Gastrocnemius medialis (tissue), 4 donors: ENCODE results near the gene ATG9A.

Source experiments
- POLR2A ChIP-seq, 2 donors: fragments of 450-650 bp; IDR thresholded peaks; one replicate each; pipeline ENCODE4 v1.6.1; 2017; ENCODE audit warnings: antibody characterized with exemption in 2 of 2, mild to moderate bottlenecking in 2 of 2, moderate library complexity in 2 of 2
- TF ChIP-seq, protein P1 (sequence below), 5 experiments: fragments of 450-650 bp in 3 of 5; fragments of 200-600 bp in 2 of 5; sonication (generic) in 2 of 5; IDR thresholded peaks in 4 of 5; conservative IDR thresholded peaks in 1 of 5; 1 replicate in 4 of 5; 2 replicates in 1 of 5; pipeline ENCODE4 v1.5.1; 2016 to 2019; ENCODE audit warnings: antibody characterized with exemption in 5 of 5, mild to moderate bottlenecking in 3 of 5, moderate library complexity in 3 of 5

GRCh38 chr2:219169930-219170654, 59.3 kb downstream of the ATG9A start, which contains the start of gene SLC23A3:
- TF ChIP-seq POLR2A (IDR thresholded peaks at IDR 0.05) = no peak
- TF ChIP-seq, protein P1, sequence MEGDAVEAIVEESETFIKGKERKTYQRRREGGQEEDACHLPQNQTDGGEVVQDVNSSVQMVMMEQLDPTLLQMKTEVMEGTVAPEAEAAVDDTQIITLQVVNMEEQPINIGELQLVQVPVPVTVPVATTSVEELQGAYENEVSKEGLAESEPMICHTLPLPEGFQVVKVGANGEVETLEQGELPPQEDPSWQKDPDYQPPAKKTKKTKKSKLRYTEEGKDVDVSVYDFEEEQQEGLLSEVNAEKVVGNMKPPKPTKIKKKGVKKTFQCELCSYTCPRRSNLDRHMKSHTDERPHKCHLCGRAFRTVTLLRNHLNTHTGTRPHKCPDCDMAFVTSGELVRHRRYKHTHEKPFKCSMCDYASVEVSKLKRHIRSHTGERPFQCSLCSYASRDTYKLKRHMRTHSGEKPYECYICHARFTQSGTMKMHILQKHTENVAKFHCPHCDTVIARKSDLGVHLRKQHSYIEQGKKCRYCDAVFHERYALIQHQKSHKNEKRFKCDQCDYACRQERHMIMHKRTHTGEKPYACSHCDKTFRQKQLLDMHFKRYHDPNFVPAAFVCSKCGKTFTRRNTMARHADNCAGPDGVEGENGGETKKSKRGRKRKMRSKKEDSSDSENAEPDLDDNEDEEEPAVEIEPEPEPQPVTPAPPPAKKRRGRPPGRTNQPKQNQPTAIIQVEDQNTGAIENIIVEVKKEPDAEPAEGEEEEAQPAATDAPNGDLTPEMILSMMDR (IDR thresholded peaks at IDR 0.05 in 4 of 5, conservative IDR thresholded peaks at IDR 0.05 in 1 of 5) = no peak
